SK-N-SH treated with all-trans-retinoic acid at 6 μM for 48 hours (cell line): ENCODE data around the gene ARHGAP1.

ENCODE experiments used
- CREB5 ChIP-seq: fragments of 250-450 bp; sonication (Bioruptor Pico); IDR thresholded peaks from 2 replicates; pipeline ENCODE4 v1.5.1; 2020; ENCODE audit warnings: low read depth, mild to moderate bottlenecking, moderate library complexity
- ISL1 ChIP-seq: fragments of 250-450 bp; sonication (Bioruptor Pico); IDR thresholded peaks from 2 replicates; pipeline ENCODE4 v2.1.2; 2022; ENCODE audit warnings: mild to moderate bottlenecking, moderate library complexity
- PATZ1 ChIP-seq: fragments of 250-450 bp; sonication (Bioruptor Pico); IDR thresholded peaks from 2 replicates; pipeline ENCODE4 v1.8.0; 2020; ENCODE audit warnings: mild to moderate bottlenecking, moderate library complexity, borderline replicate concordance
- TCF4 ChIP-seq: fragments of 250-450 bp; sonication (Bioruptor Pico); IDR thresholded peaks from 2 replicates; pipeline ENCODE4 v1.8.0; 2021; ENCODE audit warnings: mild to moderate bottlenecking, moderate library complexity, borderline replicate concordance
- TOX ChIP-seq: fragments of 250-450 bp; sonication (Bioruptor Pico); IDR thresholded peaks from 2 replicates; pipeline ENCODE4 v1.8.0; 2021; ENCODE audit warnings: mild to moderate bottlenecking, moderate library complexity, borderline replicate concordance
- ZFP30 ChIP-seq: fragments of 450-650 bp; formaldehyde crosslinking; IDR thresholded peaks from 2 replicates; pipeline ENCODE4 v1.5.0; 2022; ENCODE audit warnings: mild to moderate bottlenecking, moderate library complexity
- ZNF565 ChIP-seq: fragments of 450-650 bp; formaldehyde crosslinking; conservative IDR thresholded peaks from 2 replicates; pipeline ENCODE4 v1.5.0; 2020; ENCODE audit warnings: low read depth, mild to moderate bottlenecking, moderate library complexity

GRCh38 chr11:46637546-46637945, 62.9 kb downstream of the ARHGAP1 start:
- no peak for TF ChIP-seq ZNF565 (CRISPR knock-in tag)
- no peak for TF ChIP-seq PATZ1 (CRISPR knock-in tag)
- TF ChIP-seq CREB5 (CRISPR knock-in tag): no peak
- TF ChIP-seq TCF4 (CRISPR knock-in tag): no peak
- no peak for TF ChIP-seq ZFP30 (CRISPR knock-in tag)
- TF ChIP-seq ISL1 (CRISPR knock-in tag): no peak
- TF ChIP-seq TOX (CRISPR knock-in tag): no peak
